SH-SY5Y (cell line): ENCODE measurements around the gene ABCG2.

Experiments used
- GATA2 ChIP-seq: IDR thresholded peaks from 2 replicates; pipeline ENCODE4 v1.6.1; 2011; ENCODE audit warnings: mild to moderate bottlenecking, low read depth, low read length
- GATA3 ChIP-seq: IDR thresholded peaks from 2 replicates; pipeline ENCODE4 v1.6.1; 2011; ENCODE audit warnings: low read depth, mild to moderate bottlenecking, low read length, moderate library complexity

DNA sequence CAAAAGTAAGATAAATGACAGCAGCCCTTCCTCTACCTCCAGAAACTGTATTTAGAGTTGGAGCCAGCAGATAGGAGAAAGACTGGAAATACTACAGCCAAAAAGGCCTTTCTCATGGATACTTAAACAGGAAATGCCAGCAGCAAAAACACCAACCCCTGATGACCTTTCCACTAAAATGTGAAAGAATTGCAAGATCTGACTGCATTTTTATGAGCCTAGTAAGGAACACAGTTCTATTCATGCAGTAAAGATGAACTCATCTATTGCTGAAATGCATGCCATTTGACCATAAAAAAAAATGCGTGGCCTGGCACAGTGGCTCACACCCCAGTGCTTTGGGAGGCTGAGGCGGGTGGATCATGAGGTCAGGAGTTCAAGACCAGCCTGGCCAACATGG, 19.9 kb downstream of the ABCG2 start:
- TF ChIP-seq GATA3 (no peak), GATA2 (no peak)
